ENCODE results near the gene TRIM46. TPM values are rescaled to one million over a fixed set of nuclear protein-coding genes. Genes with fewer than 3 reads are reported as not detected.
"Not testable (repeated sequence)": the region's sequence is repeated elsewhere in the genome, so short reads cannot be mapped to it uniquely, and the experiment has no call there.

TRIM46 gene
- total and polyA plus RNA-seq, 4 donors, result 0.50 to 3.4 (median 1.9) TPM

DNA sequence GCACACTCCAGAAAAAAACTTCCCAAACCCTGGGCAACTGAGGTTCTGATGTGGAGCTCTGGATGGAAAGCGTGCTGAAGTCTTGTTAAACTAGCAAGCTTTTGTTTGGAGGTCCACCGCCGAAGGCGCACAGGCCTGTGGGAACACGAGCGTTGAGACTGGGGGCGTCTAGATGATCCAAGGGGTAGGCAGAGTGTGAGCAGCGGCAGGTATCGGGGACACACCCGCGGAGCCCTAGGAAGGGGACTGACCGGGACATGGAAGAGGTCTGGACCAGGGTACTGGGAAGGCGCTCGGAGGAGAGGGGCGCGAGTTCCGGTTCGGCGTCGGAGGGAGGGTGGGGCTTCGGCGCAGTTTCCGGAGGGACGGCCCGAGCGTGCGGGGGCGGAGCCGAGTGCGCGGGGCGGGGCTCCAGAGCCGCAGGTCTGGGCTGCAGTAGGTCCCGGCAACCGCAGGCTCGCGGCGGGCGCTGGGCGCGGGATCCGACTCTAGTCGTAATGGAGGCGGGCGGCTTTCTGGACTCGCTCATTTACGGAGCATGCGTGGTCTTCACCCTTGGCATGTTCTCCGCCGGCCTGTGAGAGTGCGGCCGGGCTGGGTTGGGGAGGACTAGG, 38.1 kb upstream of the TRIM46 start, which contains the start of gene SLC50A1:
SLC50A1 (plus strand) TSS at position 438 of the 614 bp plus-strand sequence; CDS start at position 498, 60 bp downstream.
- intact Hi-C loops (cut with DNase I), result no loop called here
- H3K4me1 ChIP-seq (ENCODE audit: control insufficient read depth in 1 of 2, insufficient read depth in 2 of 2, low read length in 2 of 2), result no peaks in the 10 kb centered on the region
- DNase-seq (peak; percentile 97 to 98), ATAC-seq (ENCODE audit: low FRiP score) (peak; percentile 97)
- peak within 1 kb of the TSS; percentile 46 to 51 for H3K4me3 ChIP-seq (ENCODE audit: low read length in 2 of 2)
- H3K36me3 ChIP-seq (ENCODE audit: control insufficient read depth in 1 of 2, insufficient read depth in 2 of 2, low read length in 1 of 2), result no peaks in the 10 kb centered on the region
- H3K27me3 ChIP-seq (ENCODE audit: control insufficient read depth in 1 of 2, insufficient read depth in 2 of 2, low read length in 1 of 2), result no peaks in the 10 kb centered on the region
- H3K27ac ChIP-seq (ENCODE audit: low read depth in 1 of 2, low read length in 2 of 2), result peak within 1 kb of the TSS in 1 of 2 donors; percentile 87
- WGBS, 2 donors, result 0 to 1% methylated on average over 52 of the region's 52 CpGs
- no peaks in the 10 kb centered on the region for H3K9me3 ChIP-seq (ENCODE audit: control insufficient read depth, low read length)

GRCh38 chr1:155136748-155137147, 36.9 kb upstream of the TRIM46 start:
- no peaks in the 10 kb centered on the region for H3K9me3 ChIP-seq (ENCODE audit: control insufficient read depth, low read length)
- H3K4me3 ChIP-seq (ENCODE audit: low read length in 2 of 2), result no peak overlapping the region
- no peaks in the 10 kb centered on the region for H3K36me3 ChIP-seq (ENCODE audit: control insufficient read depth in 1 of 2, insufficient read depth in 2 of 2, low read length in 1 of 2)
- no peaks in the 10 kb centered on the region for H3K4me1 ChIP-seq (ENCODE audit: control insufficient read depth in 1 of 2, insufficient read depth in 2 of 2, low read length in 2 of 2)
- 29 to 31% methylated on average over 6 of the region's 6 CpGs for WGBS, 2 donors
- peak overlapping the region in 1 of 2 donors; percentile 32 for H3K27ac ChIP-seq (ENCODE audit: low read depth in 1 of 2, low read length in 2 of 2)
- H3K27me3 ChIP-seq (ENCODE audit: control insufficient read depth in 1 of 2, insufficient read depth in 2 of 2, low read length in 1 of 2), result no peaks in the 10 kb centered on the region
- DNase-seq (no peak), ATAC-seq (ENCODE audit: low FRiP score) (no peak)
- intact Hi-C loops (cut with DNase I), result no loop called here

- DNase-seq (no peak), ATAC-seq (ENCODE audit: low FRiP score) (no peak)
- H3K36me3 ChIP-seq (ENCODE audit: control insufficient read depth in 1 of 2, insufficient read depth in 2 of 2, low read length in 1 of 2), result no peaks in the 10 kb centered on the region
- WGBS, 2 donors, result 84 to 87% methylated on average over 6 of the region's 6 CpGs
- H3K27me3 ChIP-seq (ENCODE audit: control insufficient read depth in 1 of 2, insufficient read depth in 2 of 2, low read length in 1 of 2), result no peaks in the 10 kb centered on the region
- intact Hi-C loops (cut with DNase I), result no loop called here
- no peak overlapping the region for H3K4me3 ChIP-seq (ENCODE audit: low read length in 2 of 2)
- peak overlapping the region in 1 of 2 donors; percentile 32 for H3K27ac ChIP-seq (ENCODE audit: low read depth in 1 of 2, low read length in 2 of 2)
- no peaks in the 10 kb centered on the region for H3K9me3 ChIP-seq (ENCODE audit: control insufficient read depth, low read length)
- no peaks in the 10 kb centered on the region for H3K4me1 ChIP-seq (ENCODE audit: control insufficient read depth in 1 of 2, insufficient read depth in 2 of 2, low read length in 2 of 2)
Measured at GRCh38 chr1:155137154-155137949, 36.3 kb upstream of the TRIM46 start.

DNA sequence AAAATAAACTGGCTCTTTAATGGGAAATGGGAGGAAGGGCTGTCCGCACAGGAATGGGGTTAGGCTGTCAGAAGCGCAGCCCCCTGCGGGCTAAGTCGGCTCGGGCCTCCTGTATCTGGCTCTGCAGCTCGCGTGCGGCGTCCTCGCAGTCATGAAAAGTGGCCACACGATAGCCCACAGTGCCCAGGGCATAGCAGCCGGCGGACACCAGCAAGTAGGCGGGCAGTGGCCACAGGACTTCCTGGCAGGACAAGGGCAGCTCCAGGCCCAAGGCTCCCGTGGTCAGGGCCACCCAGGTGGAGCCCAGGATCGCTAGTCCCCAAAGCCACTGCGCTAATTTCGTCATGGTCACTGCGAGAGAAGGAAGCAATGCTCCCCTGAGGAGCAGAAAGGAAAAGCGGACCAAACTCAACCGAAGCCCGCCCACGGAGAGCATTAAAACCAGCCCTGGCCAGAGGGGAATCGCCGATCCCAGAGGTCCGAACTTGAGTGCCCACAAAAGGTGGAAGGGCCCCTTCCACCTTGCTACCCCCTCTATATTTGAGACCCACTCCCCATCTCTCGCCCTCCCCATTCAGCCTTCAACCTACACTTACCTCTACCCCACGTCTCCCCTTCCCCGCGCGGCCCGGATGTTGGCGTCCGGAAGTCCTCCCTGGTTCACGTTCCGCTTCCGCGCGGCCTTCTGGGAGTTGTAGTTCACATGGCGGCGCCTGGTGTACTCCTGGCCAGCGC, 33.6 kb upstream of the TRIM46 start, which contains the start of gene DPM3:
DPM3 (minus strand) TSS at position 637 of the 735 bp plus-strand sequence; CDS start at position 346, 291 bp downstream.
- Histone ChIP-seq H3K36me3 (ENCODE audit: control insufficient read depth in 1 of 2, insufficient read depth in 2 of 2, low read length in 1 of 2) (no peaks in the 10 kb centered on the region), H3K4me3 (ENCODE audit: low read length in 2 of 2) (peak within 1 kb of the TSS; percentile 62 to 74), H3K27ac (ENCODE audit: low read depth in 1 of 2, low read length in 2 of 2) (peak within 1 kb of the TSS in 1 of 2 donors; percentile 59), H3K9me3 (ENCODE audit: control insufficient read depth, low read length) (no peaks in the 10 kb centered on the region), H3K4me1 (ENCODE audit: control insufficient read depth in 1 of 2, insufficient read depth in 2 of 2, low read length in 2 of 2) (no peaks in the 10 kb centered on the region), H3K27me3 (ENCODE audit: control insufficient read depth in 1 of 2, insufficient read depth in 2 of 2, low read length in 1 of 2) (no peaks in the 10 kb centered on the region)
- WGBS, 2 donors, result 0 to 1% methylated on average over 42 of the region's 42 CpGs
- intact Hi-C loops (cut with DNase I), result no loop called here
- DNase-seq (peak; percentile 95 to 97), ATAC-seq (ENCODE audit: low FRiP score) (peak; percentile 82)

GRCh38 chr1:155140630-155140953, 33.1 kb upstream of the TRIM46 start:
- H3K9me3 ChIP-seq (ENCODE audit: control insufficient read depth, low read length), result no peaks in the 10 kb centered on the region
- no peak for ATAC-seq (ENCODE audit: low FRiP score)
- DNase-seq, result no peak
- intact Hi-C loops (cut with DNase I), result no loop called here
- WGBS, 2 donors, result 5 to 6% methylated on average over 11 of the region's 11 CpGs
- H3K27ac ChIP-seq (ENCODE audit: low read depth in 1 of 2, low read length in 2 of 2), result no peak overlapping the region
- H3K4me3 ChIP-seq (ENCODE audit: low read length in 2 of 2), result peak overlapping the region in 1 of 2 donors; percentile 62
- no peaks in the 10 kb centered on the region for H3K27me3 ChIP-seq (ENCODE audit: control insufficient read depth in 1 of 2, insufficient read depth in 2 of 2, low read length in 1 of 2)
- no peaks in the 10 kb centered on the region for H3K4me1 ChIP-seq (ENCODE audit: control insufficient read depth in 1 of 2, insufficient read depth in 2 of 2, low read length in 2 of 2)
- no peaks in the 10 kb centered on the region for H3K36me3 ChIP-seq (ENCODE audit: control insufficient read depth in 1 of 2, insufficient read depth in 2 of 2, low read length in 1 of 2)

DNA sequence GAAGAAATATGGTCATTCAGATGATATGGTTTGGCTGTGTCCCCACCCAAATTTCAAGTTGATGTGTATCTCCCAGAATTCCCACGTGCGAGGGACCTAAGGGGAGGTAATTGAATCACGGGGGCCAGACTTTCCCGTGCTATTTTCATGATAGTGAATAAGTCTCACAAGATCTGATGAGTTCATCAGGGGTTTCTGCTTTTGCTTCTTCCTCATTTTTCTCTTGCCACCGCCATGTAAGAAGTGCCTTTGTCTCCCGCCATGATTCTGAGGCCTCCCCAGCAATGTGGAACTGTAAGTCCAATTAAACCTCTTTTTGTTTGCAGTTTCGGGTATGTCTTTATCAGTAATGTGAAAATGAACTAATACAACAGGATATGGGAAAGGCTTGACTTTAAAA, 31.9 kb upstream of the TRIM46 start:
- DNase-seq (no peak), ATAC-seq (ENCODE audit: low FRiP score) (no peak)
- Histone ChIP-seq H3K9me3 (ENCODE audit: control insufficient read depth, low read length) (no peaks in the 10 kb centered on the region), H3K4me1 (ENCODE audit: control insufficient read depth in 1 of 2, insufficient read depth in 2 of 2, low read length in 2 of 2) (no peaks in the 10 kb centered on the region), H3K27me3 (ENCODE audit: control insufficient read depth in 1 of 2, insufficient read depth in 2 of 2, low read length in 1 of 2) (no peaks in the 10 kb centered on the region), H3K36me3 (ENCODE audit: control insufficient read depth in 1 of 2, insufficient read depth in 2 of 2, low read length in 1 of 2) (no peaks in the 10 kb centered on the region), H3K4me3 (ENCODE audit: low read length in 2 of 2) (no peak overlapping the region), H3K27ac (ENCODE audit: low read depth in 1 of 2, low read length in 2 of 2) (no peak overlapping the region)
- 84 to 87% methylated on average over 7 of the region's 7 CpGs for WGBS, 2 donors
- intact Hi-C loops (cut with DNase I), result no loop called here

DNA sequence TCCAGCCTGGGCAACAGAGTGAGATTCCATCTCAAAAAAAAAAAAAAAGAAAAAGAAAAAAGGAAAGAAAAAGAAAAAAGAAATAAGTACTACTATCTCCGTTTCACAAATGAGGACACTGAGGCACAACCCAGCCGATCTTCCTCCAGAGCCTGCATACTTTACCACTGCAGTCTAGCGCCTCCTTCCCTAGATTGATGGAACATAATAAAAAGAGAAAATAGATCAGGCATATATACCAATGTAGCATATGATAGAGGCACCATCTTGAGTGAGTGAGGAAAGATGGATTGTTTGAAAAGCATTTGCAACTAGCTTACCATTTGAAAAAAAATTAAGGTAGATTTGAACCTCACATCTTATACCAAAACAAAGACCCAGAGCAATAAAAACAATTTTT, 28.2 kb upstream of the TRIM46 start:
- DNase-seq (no peak), ATAC-seq (ENCODE audit: low FRiP score) (no peak)
- intact Hi-C loops (cut with DNase I), result no loop called here
- Histone ChIP-seq H3K4me1 (ENCODE audit: control insufficient read depth in 1 of 2, insufficient read depth in 2 of 2, low read length in 2 of 2) (no peaks in the 10 kb centered on the region), H3K4me3 (ENCODE audit: low read length in 2 of 2) (no peak overlapping the region), H3K27me3 (ENCODE audit: control insufficient read depth in 1 of 2, insufficient read depth in 2 of 2, low read length in 1 of 2) (no peaks in the 10 kb centered on the region), H3K27ac (ENCODE audit: low read depth in 1 of 2, low read length in 2 of 2) (no peak overlapping the region), H3K36me3 (ENCODE audit: control insufficient read depth in 1 of 2, insufficient read depth in 2 of 2, low read length in 1 of 2) (no peaks in the 10 kb centered on the region), H3K9me3 (ENCODE audit: control insufficient read depth, low read length) (no peaks in the 10 kb centered on the region)
- WGBS, 2 donors, result 62 to 84% methylated on average over 3 of the region's 3 CpGs

DNA sequence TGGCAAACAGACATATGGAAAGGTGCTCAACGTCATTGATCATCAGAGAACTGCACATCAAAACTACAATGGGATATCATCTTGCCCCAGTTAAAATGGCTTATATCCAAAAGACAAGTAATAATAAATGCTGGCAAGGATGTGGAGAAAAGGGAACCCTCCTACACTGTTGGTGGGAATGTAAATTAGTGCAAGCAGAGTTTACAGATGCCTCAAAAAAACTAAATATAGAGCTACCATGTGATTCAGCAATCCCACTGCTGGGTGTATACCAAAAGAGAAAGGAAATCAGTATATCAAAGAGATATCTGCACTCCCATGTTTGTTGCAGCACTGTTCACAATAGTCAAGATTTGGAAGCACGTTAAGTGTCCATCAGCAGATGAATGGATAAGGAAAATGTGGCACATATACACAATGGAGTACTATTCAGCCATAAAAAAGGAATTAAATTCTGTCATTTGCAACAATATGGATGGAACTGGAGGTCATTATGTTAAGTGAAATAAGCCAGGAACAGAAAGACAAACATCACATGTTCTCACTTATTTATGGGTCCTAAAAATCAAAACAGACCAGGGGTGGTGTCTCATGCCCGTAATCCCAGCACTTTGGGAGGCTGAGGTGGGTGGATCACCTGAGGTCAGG, 17.5 kb upstream of the TRIM46 start:
- H3K27ac ChIP-seq (ENCODE audit: low read depth in 1 of 2, low read length in 2 of 2); H3K4me1 ChIP-seq (ENCODE audit: control insufficient read depth in 1 of 2, insufficient read depth in 2 of 2, low read length in 2 of 2); H3K4me3 ChIP-seq (ENCODE audit: low read length in 2 of 2); ATAC-seq (ENCODE audit: low FRiP score); intact Hi-C loops (cut with DNase I); DNase-seq; H3K27me3 ChIP-seq (ENCODE audit: control insufficient read depth in 1 of 2, insufficient read depth in 2 of 2, low read length in 1 of 2); H3K9me3 ChIP-seq (ENCODE audit: control insufficient read depth, low read length); H3K36me3 ChIP-seq (ENCODE audit: control insufficient read depth in 1 of 2, insufficient read depth in 2 of 2, low read length in 1 of 2): not testable (repeated sequence)
- 68 to 69% methylated on average over 3 of the region's 3 CpGs for WGBS, 2 donors

All from aorta (tissue), 5 donors.